HepG2 (cell line): Measurements from ENCODE around the gene SAP130. TPM values are rescaled to one million over a fixed set of nuclear protein-coding genes. Genes with fewer than 3 reads are reported as not detected.
A peak's percentile ranks its signal among the peaks of the same experiment; 100 is the strongest.

Experiments
- ATAC-seq: fragments of 200-7000 bp; cut with Tn5 transposase; 3 replicates; pipeline ENCODE4 v1.9.1; 2020; ENCODE audit warnings: mild to moderate bottlenecking, moderate library complexity
- BruUV-seq: library from RNA; stranded (reverse); fragments of 400-500 nt; replicated peaks from 2 replicates; lab custom pipeline; 2021; lab: Mats Ljungman, UMichigan
- CTCF ChIA-PET: fragments of 300-600 bp; formaldehyde crosslinking; extraction: SDS; loops from one replicate; lab custom pipeline; 2021; ENCODE audit warnings: low total read pairs, inconsistent platforms, low intra/inter-chr PET ratio; lab: Yijun Ruan, JAX
- POLR2A ChIA-PET: fragments of 350-600 bp; sonication (Branson Sonifier 250); formaldehyde crosslinking; loops from one replicate; lab custom pipeline; 2020; ENCODE audit warnings: antibody characterized with exemption, inconsistent platforms; lab: Yijun Ruan, JAX
- DNase-seq: peaks from one replicate; pipeline ENCODE4 v3.0.0-alpha.2; 2015; ENCODE audit warnings: low spot score
- FAIRE-seq: peaks from 3 replicates; lab custom pipeline; 2011; peaks lifted over from hg19 to GRCh38; lab: Jason Lieb, UNC
- H2AFZ ChIP-seq: one replicate; pipeline ENCODE4 v1.6.1; 2011; ENCODE audit warnings: low read length, inconsistent platforms
- H3K27ac ChIP-seq: fragments of 300-600 bp; 3 replicates; pipeline ENCODE4 v1.8.0; 2011; ENCODE audit warnings: mixed run types, mild to moderate bottlenecking, mixed read lengths, low read length, inconsistent platforms; ENCODE audit not compliant: insufficient read depth; ENCODE audit errors: extremely low read length
- H3K27me3 ChIP-seq, 2 experiments: fragments of 200-600 bp in 1 of 2; 2 replicates in 1 of 2; 3 replicates in 1 of 2; pipeline versions ENCODE4 v1.6.0 to v1.8.0; 2011; ENCODE audit warnings: low read length in 2 of 2, mild to moderate bottlenecking in 2 of 2, moderate library complexity in 2 of 2, inconsistent platforms in 1 of 2; ENCODE audit not compliant: insufficient read depth in 2 of 2, control insufficient read depth in 1 of 2
- H3K36me3 ChIP-seq, 2 experiments: fragments of 200-600 bp in 1 of 2; replicated peaks in 1 of 2; 2 replicates in 1 of 2; 3 replicates in 1 of 2; pipeline versions ENCODE4 v1.5.1 to v1.8.0; 2011; ENCODE audit warnings: low read length in 2 of 2, inconsistent platforms in 1 of 2; ENCODE audit not compliant: insufficient read depth in 2 of 2, control insufficient read depth in 1 of 2
- H3K4me1 ChIP-seq: 2 replicates; pipeline ENCODE4 v1.5.1; 2012; ENCODE audit warnings: low read length, inconsistent platforms; ENCODE audit not compliant: insufficient read depth
- H3K4me2 ChIP-seq: 2 replicates; pipeline ENCODE4 v1.6.0; 2011; ENCODE audit warnings: low read depth, low read length, inconsistent platforms
- H3K4me3 ChIP-seq, 3 experiments: fragments of 200-600 bp in 1 of 3; sonication (generic), shearing (Covaris generic) in 1 of 3; replicated peaks in 1 of 3; 2 replicates each; pipeline ENCODE4 v1.5.1; 2011 to 2016; ENCODE audit warnings: low read length in 3 of 3, inconsistent platforms in 2 of 3, low read depth in 2 of 3, mild to moderate bottlenecking in 2 of 3, control low read depth in 1 of 3, mixed read lengths in 1 of 3; ENCODE audit not compliant: insufficient read depth in 1 of 3
- H3K79me2 ChIP-seq: one replicate; pipeline ENCODE4 v1.6.1; 2011; ENCODE audit warnings: low read length, inconsistent platforms; ENCODE audit not compliant: insufficient read depth
- H3K9ac ChIP-seq: 2 replicates; pipeline ENCODE4 v1.6.0; 2011; ENCODE audit warnings: mild to moderate bottlenecking, low read depth, low read length, inconsistent platforms; ENCODE audit not compliant: insufficient read depth
- H3K9me3 ChIP-seq: 2 replicates; pipeline ENCODE4 v1.5.1; 2012; ENCODE audit warnings: mild to moderate bottlenecking, low read length
- H4K20me1 ChIP-seq: 2 replicates; pipeline ENCODE4 v1.6.0; 2011; ENCODE audit warnings: inconsistent platforms, mild to moderate bottlenecking, low read length, moderate library complexity; ENCODE audit not compliant: insufficient read depth
- CBFB ChIP-seq: sonication (generic); formaldehyde crosslinking; IDR thresholded peaks from 2 replicates; pipeline ENCODE4 v1.4.0; 2020; ENCODE audit warnings: missing genetic modification reagents
- CREB1 ChIP-seq, 2 experiments: fragments of 450-650 bp in 1 of 2; IDR thresholded peaks; 2 replicates each; pipeline ENCODE4 v1.6.1; 2016 to 2017; ENCODE audit warnings: control low read depth in 1 of 2, mild to moderate bottlenecking in 1 of 2, missing compliant biosample characterization in 1 of 2, missing genetic modification characterization in 1 of 2
- FOXO4 ChIP-seq: sonication (generic); formaldehyde crosslinking; conservative IDR thresholded peaks from 2 replicates; pipeline ENCODE4 v1.8.1; 2023; ENCODE audit warnings: missing genetic modification reagents
- FOXP4 ChIP-seq: sonication (generic); formaldehyde crosslinking; IDR thresholded peaks from 2 replicates; pipeline ENCODE4 v1.4.0; 2020; ENCODE audit warnings: missing genetic modification reagents
- IRF2 ChIP-seq: IDR thresholded peaks from 2 replicates; pipeline ENCODE4 v1.6.1; 2018; ENCODE audit warnings: missing genetic modification reagents, missing compliant biosample characterization
- SYNCRIP ChIP-seq: fragments of 200-400 bp; formaldehyde crosslinking; IDR thresholded peaks from 2 replicates; pipeline ENCODE4 v1.6.1; 2018; ENCODE audit warnings: mild to moderate bottlenecking, low read depth, low read length; ENCODE audit not compliant: insufficient read depth
- ZFX ChIP-seq: sonication (generic); formaldehyde crosslinking; IDR thresholded peaks from 2 replicates; pipeline ENCODE4 v1.4.0; 2020; ENCODE audit warnings: mild to moderate bottlenecking, low read depth, missing genetic modification reagents, moderate library complexity
- ZNF292 ChIP-seq: sonication (generic); formaldehyde crosslinking; IDR thresholded peaks from 2 replicates; pipeline ENCODE4 v1.8.1; 2022; ENCODE audit warnings: mild to moderate bottlenecking, low read depth, missing genetic modification reagents, borderline replicate concordance
- ZNF33A ChIP-seq: sonication (generic); formaldehyde crosslinking; IDR thresholded peaks from 2 replicates; pipeline ENCODE4 v1.5.1; 2020; ENCODE audit warnings: missing genetic modification reagents, mild to moderate bottlenecking, moderate library complexity, borderline replicate concordance
- ZNF362 ChIP-seq: sonication (generic); formaldehyde crosslinking; IDR thresholded peaks from 2 replicates; pipeline ENCODE4 v1.4.0; 2020; ENCODE audit warnings: missing genetic modification reagents, mild to moderate bottlenecking, borderline replicate concordance
- ZNF414 ChIP-seq: sonication (generic); formaldehyde crosslinking; IDR thresholded peaks from 2 replicates; pipeline ENCODE4 v1.5.0; 2020; ENCODE audit warnings: missing genetic modification reagents
- ZNF703 ChIP-seq: sonication (generic); formaldehyde crosslinking; IDR thresholded peaks from 2 replicates; pipeline ENCODE4 v1.5.1; 2020; ENCODE audit warnings: missing genetic modification reagents, mild to moderate bottlenecking, moderate library complexity, borderline replicate concordance
- ZNF792 ChIP-seq: IDR thresholded peaks from 2 replicates; pipeline ENCODE4 v1.6.1; 2016
- WGBS: methylation state at CpG from one replicate; pipeline ENCODE4 v1.1.6; 2017; ENCODE audit warnings: low lambda C conversion rate; 5-methylcytosine and 5-hydroxymethylcytosine counted together
- in situ Hi-C: cut with HindIII; loops from 2 replicates; pipeline ENCODE4 v1.10.0; 2017; ENCODE audit warnings: low pct_unique_long_range_greater_than_20kb; ENCODE audit not compliant: extremely low pct_ligation_motif_present
- intact Hi-C: fragments of 100-400 bp; cut with micrococcal nuclease; formaldehyde crosslinking; loops from one replicate; pipeline ENCODE4 v1.10.0; 2022; ENCODE audit not compliant: unreplicated experiment
- polyA plus RNA-seq, 8 experiments: library from polyadenylated mRNA; depleted of rRNA in 3 of 8; stranded (reverse) in 7 of 8; unstranded in 1 of 8; fragments of >200 nt; fragmentation: Illumina TruSeq in 4 of 8; extraction: Trizol in 4 of 8; gene quantifications; 2 replicates each; pipeline versions ENCODE4 v1.2.1 to v1.2.3, GENCODE V29; 2011 to 2016; ENCODE audit warnings: low read depth in 4 of 8, missing spikeins in 1 of 8, mixed read lengths in 1 of 8; ENCODE audit not compliant: insufficient read depth in 1 of 8
- total RNA-seq, 5 experiments: library from RNA; depleted of rRNA; stranded (reverse); fragments of >200 nt; fragmentation: Illumina TruSeq; extraction: Trizol; gene quantifications; 2 replicates each; pipeline ENCODE4 v1.2.3, GENCODE V29; 2016; ENCODE audit warnings: low read depth in 1 of 5

SAP130 gene
- total and polyA plus RNA-seq, 2 of the 13 experiments (the other 11 are each of a cell fraction or from before 2014, with no cell fraction given), result 11.1 to 18.6 TPM

- TF ChIP-seq IRF2 (CRISPR knock-in tag), result no peak
- TF ChIP-seq ZNF792, result no peak
- TF ChIP-seq ZFX (CRISPR knock-in tag), result no peak
- TF ChIP-seq FOXO4 (CRISPR knock-in tag), result no peak
- TF ChIP-seq CBFB, result no peak
- no peak for TF ChIP-seq ZNF33A (CRISPR knock-in tag)
- TF ChIP-seq ZNF703, result no peak
These were observed 82.6 kb downstream of the SAP130 start (continued) for GRCh38 chr2:127945281-127945680.

GRCh38 chr2:127943186-127943585 lies 84.7 kb downstream of the SAP130 start:
- Histone ChIP-seq H3K9me3 (no peaks in the 10 kb centered on the region), H3K4me2 (no peak overlapping the region), H3K4me3 (no peak overlapping the region), H3K36me3 (peaks cover 19 to 66% of the 10 kb centered on the region in 2 experiments), H3K27ac (no peak overlapping the region), H3K9ac (no peak overlapping the region), H3K4me1 (no peaks in the 10 kb centered on the region)
- 98% methylated on average over 2 of the region's 2 CpGs for WGBS
- in situ Hi-C loops, result no loop called here
- BruUV-seq, result no TSS peak
- intact Hi-C loops, result no loop called here
- no peak for TF ChIP-seq SYNCRIP
- TF ChIP-seq ZNF414 (CRISPR knock-in tag), result no peak
- no peak for TF ChIP-seq FOXP4
- no peak for TF ChIP-seq ZNF362 (CRISPR knock-in tag)
- TF ChIP-seq ZNF292, result no peak
- peak; percentile 28; the same call in 1 of the 2 replicates for TF ChIP-seq CREB1 (IDR thresholded peaks at IDR 0.05)
- no peak for TF ChIP-seq CREB1 (CRISPR knock-in tag; IDR thresholded peaks at IDR 0.05)
- TF ChIP-seq, all 625 proteins: peak for 1
- no peaks in the 10 kb centered on the region for H3K79me2 ChIP-seq
- H3K27me3 ChIP-seq, result no peaks in the 10 kb centered on the region
- no peaks in the 10 kb centered on the region for H4K20me1 ChIP-seq
- ChIA-PET POLR2A (no interaction called here), CTCF (no interaction called here)
- FAIRE-seq (no peak), DNase-seq (no peak), ATAC-seq (no peak)
- no peak overlapping the region for H2AFZ ChIP-seq
